Upper lobe of left lung (tissue), 4 donors: ENCODE measurements around the gene FOXC2.

ENCODE experiments used
- CTCF ChIP-seq, 6 experiments: fragments of 450-650 bp in 4 of 6; fragments of 200-600 bp in 2 of 6; sonication (generic) in 2 of 6; IDR thresholded peaks; one replicate each; pipeline ENCODE4 v1.5.1; 2016 to 2019; ENCODE audit warnings: antibody characterized with exemption in 6 of 6
- POLR2A ChIP-seq, 4 donors: fragments of 450-650 bp; IDR thresholded peaks; one replicate each; pipeline ENCODE4 v1.5.1; 2016 to 2017; ENCODE audit warnings: antibody characterized with exemption in 4 of 4, mild to moderate bottlenecking in 2 of 4

GRCh38 chr16:86559802-86560305 lies 6.8 kb upstream of the FOXC2 start:
- TF ChIP-seq CTCF (IDR thresholded peaks at IDR 0.05) (no peak), POLR2A (IDR thresholded peaks at IDR 0.05) (no peak)
